NCI-H2171 (cell line): ENCODE results near the gene KRTAP17-1.
"Not testable (repeated sequence)": the region's sequence is repeated elsewhere in the genome, so short reads cannot be mapped to it uniquely, and the experiment has no call there.

Experiments used
- DNase-seq: peaks from one replicate; lab custom pipeline; 2025; lab: John Stamatoyannopoulos, UW

The KRTAP17-1 gene

GRCh38 chr17:41315204-41315794 lies at the start of gene KRTAP17-1:
TSS of gene KRTAP17-1 (minus strand) at chr17:41315710. CDS start at chr17:41315650, 60 bp downstream.
- DNase-seq: no peak

GRCh38 chr17:41363881-41364280 lies 48.4 kb upstream of the KRTAP17-1 start:
- DNase-seq: no peak

- no peak for DNase-seq
Observed at GRCh38 chr17:41360296-41360995, 44.9 kb upstream of the KRTAP17-1 start.

GRCh38 chr17:41354536-41354935 lies 39.0 kb upstream of the KRTAP17-1 start:
- DNase-seq: no peak

- no peak for DNase-seq
Observed at GRCh38 chr17:41352597-41353366, 37.3 kb upstream of the KRTAP17-1 start.

GRCh38 chr17:41351177-41351576 lies 35.7 kb upstream of the KRTAP17-1 start:
- DNase-seq: no peak

GRCh38 chr17:41350381-41350878 lies 34.9 kb upstream of the KRTAP17-1 start, which contains the start of gene KRT33A:
TSS of gene KRT33A (minus strand) at chr17:41350828. CDS start at chr17:41350767, 61 bp downstream.
- DNase-seq: not testable (repeated sequence)

- DNase-seq: no peak
Observed at GRCh38 chr17:41347869-41348760, 32.6 kb upstream of the KRTAP17-1 start.

- DNase-seq: not testable (repeated sequence)
Observed at GRCh38 chr17:41346421-41346820, 30.9 kb upstream of the KRTAP17-1 start.

- no peak for DNase-seq
Observed at GRCh38 chr17:41345992-41346391, 30.5 kb upstream of the KRTAP17-1 start.

- no peak for DNase-seq
Observed at GRCh38 chr17:41343029-41343428, 27.5 kb upstream of the KRTAP17-1 start.

- DNase-seq: no peak
Observed at GRCh38 chr17:41340934-41341861, 25.7 kb upstream of the KRTAP17-1 start.

- no peak for DNase-seq
Observed at GRCh38 chr17:41340494-41340893, 25.0 kb upstream of the KRTAP17-1 start.

GRCh38 chr17:41339571-41340172 lies 24.2 kb upstream of the KRTAP17-1 start:
- no peak for DNase-seq

GRCh38 chr17:41338961-41339485 lies 23.5 kb upstream of the KRTAP17-1 start:
- no peak for DNase-seq

GRCh38 chr17:41335747-41336146 lies 20.2 kb upstream of the KRTAP17-1 start:
- no peak for DNase-seq

- no peak for DNase-seq
Observed at GRCh38 chr17:41334385-41335305, 19.1 kb upstream of the KRTAP17-1 start.

- DNase-seq: no peak
Observed at GRCh38 chr17:41333836-41334235, 18.3 kb upstream of the KRTAP17-1 start.

GRCh38 chr17:41333098-41333497 lies 17.6 kb upstream of the KRTAP17-1 start:
- no peak for DNase-seq
